Activated CD4-positive, alpha-beta T cell treated with anti-CD3 and anti-CD28 coated beads, Interleukin-2, amount 50 U/mL, for 1 hour (primary cell): ENCODE data around the gene EYS.
"Not testable (repeated sequence)": the region's sequence is repeated elsewhere in the genome, so short reads cannot be mapped to it uniquely, and the experiment has no call there.

Source experiments
- DNase-seq: peaks from one replicate; pipeline ENCODE4 v3.0.0-alpha.2; 2020

EYS gene

DNA sequence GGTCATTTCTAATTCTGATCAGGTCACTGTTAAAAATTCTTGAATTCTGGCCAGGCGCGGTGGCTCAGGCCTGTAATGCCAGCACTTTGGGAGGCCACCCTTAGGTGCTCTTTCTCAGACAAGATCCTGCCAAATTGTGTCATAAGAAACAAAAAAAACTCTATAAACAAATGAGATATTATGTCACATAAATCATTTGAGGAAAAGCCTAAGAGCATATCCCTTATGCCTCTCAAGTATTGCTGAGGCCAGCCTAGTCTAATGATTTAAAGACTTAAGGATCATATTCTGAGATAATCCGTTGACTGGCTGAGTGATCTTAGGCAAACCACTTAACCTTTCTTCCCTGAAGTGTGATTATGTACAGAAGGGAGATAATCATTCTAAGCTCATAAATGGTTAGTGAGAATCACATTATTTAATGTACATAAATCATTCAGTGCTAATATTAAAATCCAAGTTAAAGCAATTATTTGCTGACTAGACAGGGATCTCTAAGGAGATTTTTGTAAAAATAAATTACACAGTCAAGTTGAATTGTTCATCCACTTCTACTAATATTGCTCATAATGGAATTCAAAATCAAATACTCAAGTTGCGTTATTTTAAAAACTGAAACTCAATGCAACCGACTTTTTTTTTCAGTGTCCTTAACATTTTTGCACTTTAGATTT is 1706.1 kb downstream of the EYS start:
- DNase-seq, result no peak

DNA sequence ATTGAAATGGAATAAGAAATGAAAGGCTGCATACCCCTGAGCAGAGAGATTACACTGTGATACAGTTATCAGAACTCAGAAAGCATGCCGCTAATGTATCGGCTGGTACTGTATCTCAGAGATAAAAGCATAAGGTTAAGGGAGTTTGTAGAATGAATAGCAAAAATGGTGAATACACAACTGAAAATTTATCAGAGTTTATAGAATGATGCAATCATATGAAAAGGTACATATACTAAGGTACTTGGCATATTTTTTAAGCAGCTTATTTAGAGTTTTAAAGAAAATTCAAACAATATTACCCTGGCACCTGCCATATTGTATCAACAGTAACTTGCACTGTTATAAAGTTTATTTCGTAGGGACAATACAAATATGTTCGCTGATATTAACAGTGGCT is 1707.4 kb downstream of the EYS start:
- DNase-seq, result no peak

DNA sequence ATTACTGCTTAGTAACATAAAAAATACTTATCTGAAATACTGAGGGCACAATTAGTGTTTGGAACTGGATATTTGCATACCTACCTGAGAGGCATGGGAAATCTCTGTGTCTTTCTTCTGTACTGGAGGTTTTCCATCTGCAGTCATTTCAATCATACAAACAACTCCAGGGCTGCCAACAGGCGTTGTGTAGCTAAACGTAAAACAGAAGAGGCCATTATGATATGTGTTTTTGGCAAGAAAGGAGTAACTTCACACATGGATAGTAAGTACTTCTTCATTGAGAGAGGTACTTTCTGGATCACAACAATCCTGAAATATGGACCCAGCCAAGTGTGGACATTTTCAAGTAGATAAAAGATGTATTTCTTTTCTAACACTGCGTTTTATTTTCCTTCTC is 1708.0 kb downstream of the EYS start:
- no peak for DNase-seq

DNA sequence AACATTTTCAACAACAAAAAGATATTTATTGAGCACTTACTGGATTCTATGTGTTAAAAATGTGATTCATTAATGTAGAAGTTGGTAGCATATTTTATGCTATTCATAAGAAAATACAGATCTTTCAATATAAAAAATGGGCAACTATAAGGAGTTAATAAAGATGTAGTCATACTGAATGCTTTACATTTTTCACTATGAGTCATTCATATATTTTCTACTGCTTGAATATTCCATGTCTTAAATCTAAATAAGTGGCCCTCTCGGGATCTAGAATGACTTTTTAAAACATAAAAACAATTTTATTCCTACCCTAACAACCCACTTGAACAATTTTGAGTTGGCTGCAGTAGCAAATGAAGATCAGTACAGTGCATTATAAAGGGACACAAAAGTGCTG is 1709.3 kb downstream of the EYS start:
- DNase-seq, result no peak

DNA sequence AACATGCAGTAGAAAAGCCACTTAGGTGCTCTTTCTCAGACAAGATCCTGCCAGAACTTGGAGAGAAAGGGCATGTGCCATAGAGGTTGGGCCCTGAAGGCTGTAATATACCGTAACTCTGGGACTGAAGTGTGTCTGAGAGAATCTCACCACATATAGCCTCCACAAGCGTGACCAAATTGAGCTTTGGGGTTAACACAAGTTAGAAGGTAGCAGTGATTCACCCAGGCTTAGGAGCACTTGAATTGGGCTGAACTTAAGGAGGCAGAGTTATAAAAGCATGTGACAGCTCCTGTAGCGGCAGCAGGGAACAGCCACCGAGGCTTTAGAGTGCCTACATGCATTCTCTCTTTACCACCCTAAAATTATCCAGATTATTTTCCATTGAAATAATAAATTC is 1709.8 kb downstream of the EYS start:
- no peak for DNase-seq

DNA sequence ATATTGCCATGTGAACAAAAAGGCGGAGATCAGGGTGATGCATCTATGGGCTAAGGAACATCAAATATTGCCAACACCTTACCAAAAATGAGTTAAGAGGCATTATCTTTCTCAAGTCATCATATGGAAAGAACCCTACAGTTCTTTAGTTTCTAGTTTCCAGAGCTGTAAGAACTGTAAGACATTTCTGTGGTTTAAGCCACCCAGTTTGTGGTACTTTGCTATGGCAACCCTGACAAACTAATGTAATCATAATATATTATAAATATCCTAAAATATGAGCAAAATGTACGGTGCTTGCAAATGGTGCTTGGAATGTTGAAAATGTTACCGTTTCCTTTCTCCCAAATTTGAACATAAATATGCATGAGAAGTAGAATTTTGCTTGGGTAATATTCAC is 1721.8 kb downstream of the EYS start:
- DNase-seq, result no peak

DNA sequence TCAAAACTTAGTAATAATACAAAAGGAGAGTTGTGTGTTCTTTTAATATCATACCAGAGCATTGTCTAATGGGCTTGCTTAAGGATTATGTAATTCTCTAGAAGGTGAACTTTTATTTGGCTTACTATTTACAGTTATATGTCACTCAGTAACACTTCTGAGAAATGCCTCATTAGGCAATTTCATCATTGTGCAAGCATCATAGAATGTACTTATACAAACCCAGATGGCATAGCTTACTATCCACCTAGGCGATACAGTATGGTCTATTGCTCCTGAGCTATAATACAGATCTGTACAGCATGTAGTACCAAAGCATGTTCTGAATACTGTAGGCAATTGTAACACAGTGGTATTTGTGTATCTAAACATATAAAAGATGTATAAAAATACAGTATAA is 1731.3 kb downstream of the EYS start:
- DNase-seq, result no peak

DNA sequence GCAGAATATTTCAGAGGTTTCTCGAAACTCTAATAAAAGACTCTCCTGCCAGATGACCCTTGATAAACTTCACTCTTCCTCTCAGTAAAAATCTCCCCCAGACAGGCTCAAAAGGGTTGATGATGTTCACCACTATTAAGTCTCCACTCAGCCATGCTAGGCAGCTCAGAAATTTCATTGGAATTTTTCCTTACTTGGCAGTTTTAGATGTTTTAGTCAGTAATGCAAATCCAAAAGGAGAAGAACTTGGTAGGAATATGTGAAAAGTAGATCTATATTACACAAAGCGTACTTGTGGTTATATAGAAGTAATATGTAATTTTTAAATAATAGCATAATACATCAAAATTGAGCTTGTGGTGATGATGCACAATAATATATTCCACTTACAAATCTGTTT is 1738.4 kb downstream of the EYS start:
- no peak for DNase-seq

DNA sequence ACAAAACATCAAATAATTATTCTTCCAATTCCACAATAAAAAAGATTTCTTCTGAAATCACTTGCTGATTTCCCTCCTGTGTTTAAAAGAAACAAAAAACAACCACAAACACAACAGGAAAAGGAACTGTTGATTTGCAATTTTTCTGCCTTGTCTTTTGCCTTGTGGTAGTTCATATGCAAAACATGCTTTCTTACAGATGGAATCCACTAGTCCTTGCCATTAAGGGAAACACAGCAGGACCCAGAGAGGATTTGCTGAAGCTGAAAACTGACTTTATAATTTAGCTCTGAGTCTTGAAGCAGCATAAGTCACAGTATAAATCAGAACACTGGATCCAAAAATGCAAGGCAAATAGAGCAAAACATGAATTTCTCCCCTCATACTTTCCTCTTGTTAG is 1742.7 kb downstream of the EYS start:
- no peak for DNase-seq

DNA sequence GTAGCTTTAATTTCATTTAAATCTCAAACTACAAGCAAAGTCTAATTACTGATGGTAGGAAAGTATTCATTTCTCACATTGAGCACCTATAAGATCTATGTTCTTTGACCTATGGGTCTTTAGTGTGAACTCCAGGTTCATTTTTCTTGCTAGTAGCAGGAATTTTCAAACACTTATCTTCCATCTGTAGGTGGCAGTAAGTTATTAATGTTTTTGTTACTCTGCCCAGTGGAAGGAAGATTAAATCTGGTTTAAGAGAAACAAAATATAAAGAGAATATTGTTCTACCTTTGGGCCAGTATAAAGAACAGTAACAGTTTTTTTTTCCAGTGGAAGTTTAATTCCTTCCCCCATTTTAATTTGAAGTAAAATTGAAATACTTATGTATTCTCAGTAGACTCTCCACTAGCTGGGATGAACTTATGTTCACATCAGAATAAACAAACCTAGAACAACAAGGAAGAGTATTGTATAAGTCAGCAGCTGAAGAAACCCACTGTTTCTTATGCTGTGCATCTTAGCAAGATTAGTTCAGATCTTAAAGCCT is 1743.2 kb downstream of the EYS start:
- no peak for DNase-seq

DNA sequence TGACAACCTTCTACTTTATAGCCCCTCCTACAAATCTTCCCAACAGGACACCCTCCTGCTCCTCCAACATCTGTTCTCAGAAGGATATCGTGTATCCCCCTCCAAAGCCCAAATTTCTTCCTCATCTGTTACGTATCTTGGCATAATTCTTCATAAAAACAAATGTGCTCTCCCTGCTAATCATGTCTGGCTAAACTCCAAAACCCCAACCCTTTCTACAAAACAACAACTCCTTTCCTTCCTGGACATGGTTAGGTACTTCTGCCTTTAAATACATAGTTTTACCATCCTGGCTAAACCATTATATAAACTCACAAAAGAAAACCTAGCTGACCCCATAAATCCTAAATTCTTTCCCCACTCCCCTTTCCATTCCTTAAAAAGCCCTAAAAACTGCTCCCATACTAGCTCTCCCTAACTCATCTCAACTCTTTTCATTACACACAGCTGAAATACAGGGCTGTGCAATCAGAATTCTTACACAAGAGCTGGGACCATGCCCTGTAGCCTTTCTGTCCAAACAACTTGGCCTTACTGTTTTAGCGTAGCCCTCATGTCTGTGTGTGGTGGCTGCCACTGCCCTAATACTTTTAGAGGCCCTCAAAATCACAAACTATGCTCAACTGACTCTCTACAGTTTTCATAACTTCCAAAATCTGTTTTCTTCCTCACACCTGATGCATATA is 1753.5 kb downstream of the EYS start:
- not testable (repeated sequence) for DNase-seq

DNA sequence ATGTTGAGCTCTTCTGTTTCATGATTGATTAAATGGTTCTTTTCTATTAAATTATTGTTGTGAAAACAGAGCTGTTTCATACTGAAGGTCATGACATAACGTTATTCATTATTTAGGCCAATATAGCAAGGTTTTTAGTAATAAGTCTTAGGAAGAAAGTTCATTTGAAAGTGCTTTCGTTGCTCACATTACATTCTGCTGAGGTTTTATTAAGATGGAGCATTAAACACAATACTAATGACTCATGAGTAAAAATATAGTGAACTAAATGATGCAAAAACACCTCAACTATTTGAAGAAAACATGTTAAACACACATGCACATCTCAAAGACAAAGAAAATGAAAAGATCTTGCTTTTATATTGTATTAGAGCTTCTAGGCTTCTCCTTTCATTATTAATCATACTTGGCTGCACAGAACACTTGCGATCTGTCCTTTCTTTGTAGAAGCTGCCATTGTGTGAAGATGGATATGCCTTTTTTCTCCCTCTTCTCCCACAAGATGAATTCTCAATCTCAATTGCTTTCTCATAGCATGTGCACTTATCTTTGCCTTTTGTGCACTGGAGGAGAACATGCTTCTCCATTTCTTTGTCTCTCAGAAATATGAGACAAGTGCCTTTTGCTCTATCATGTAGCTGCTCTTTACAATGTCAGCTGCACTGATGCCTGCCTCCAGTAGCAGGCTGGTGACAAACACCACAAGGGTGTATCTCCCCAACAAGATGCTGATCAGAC is 1759.1 kb downstream of the EYS start:
- no peak for DNase-seq

DNA sequence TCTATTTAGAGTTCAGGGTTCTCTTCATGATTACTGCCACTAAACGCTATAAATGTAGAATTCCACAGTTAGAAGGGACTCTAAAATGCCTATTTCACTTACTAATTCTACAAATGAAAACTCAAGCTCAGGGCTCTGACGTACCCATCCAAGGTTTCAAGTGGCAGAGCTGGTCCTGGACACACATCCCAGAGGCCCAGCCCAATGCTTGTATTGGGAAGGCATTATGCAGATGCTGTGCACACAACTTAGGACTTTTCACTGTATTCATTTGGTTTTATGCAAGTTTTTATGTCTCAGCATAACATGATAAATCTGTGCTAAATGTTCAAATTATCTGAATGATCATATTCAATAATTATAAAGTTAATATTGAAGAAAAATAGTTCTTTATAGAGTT is 1761.0 kb downstream of the EYS start:
- no peak for DNase-seq

DNA sequence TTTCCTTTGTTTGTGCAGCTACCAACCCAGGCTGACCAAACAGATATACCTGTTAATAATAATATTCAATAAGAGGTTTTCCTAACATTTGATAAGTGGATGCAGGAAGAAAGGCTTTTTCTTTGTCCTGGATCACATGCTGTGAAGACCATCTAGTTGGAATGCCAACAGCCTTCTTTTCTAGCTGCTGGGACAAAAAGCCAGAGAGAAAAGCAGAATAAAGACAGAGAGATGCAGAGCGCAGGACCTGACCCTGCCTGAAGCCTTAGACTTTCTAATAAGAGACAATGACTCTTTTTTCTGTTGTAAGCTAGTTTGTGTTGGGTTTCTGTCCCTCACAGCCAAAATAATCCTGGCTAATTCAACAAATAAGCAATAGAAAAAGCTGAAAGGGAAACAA is 1763.2 kb downstream of the EYS start:
- DNase-seq, result no peak

DNA sequence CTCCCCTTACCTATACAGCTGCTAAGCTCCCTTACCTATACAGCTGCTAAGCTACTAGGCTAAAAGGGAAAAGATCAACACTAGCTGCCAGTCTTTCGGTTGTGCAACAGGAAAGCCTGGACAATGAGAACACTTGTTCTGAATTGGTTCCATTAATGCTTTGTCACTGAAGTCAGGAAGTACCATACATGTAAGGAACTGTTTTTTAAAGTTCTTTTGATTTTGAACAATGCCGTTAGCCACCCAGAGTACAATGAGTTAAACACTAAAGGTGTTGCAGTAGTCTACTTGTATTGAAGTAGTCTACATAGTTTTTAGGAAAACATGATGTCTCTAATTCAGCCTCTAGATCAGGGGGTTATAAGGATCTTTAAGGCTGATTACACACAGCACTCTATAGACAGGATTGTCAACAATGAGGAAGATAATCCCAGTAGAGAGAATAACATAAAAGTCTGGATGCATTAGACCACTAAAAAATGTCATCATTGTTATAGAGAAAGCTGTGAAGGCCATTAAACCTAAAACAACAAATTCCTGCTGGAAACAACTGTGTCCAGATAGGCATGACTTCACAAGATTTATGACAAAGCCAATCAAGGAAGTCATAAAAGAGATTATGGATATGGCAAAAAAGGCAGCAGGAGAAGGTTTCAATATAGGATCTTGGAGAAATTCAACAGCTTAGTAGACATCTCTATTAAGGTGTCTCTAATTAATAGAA is 1765.1 kb downstream of the EYS start:
- DNase-seq, result no peak

DNA sequence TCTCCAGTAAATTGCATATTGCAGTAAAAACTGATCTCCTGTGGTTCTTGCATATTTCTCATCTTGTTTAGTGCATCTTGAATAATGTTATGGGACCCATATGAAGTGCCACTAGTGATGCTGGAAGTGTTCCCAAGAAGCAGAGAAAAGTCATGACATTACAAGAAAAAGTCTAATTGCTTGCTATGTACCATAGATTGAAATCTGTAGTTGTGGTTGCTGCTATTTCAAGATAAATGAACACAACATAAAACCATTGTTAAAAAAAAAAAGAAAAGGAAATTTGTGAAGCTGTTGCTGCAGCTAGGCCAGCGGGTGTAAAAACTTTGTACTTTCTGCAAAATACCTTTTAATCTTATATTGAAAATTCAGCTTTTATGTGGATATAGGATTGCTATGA is 1767.0 kb downstream of the EYS start:
- DNase-seq, result no peak

DNA sequence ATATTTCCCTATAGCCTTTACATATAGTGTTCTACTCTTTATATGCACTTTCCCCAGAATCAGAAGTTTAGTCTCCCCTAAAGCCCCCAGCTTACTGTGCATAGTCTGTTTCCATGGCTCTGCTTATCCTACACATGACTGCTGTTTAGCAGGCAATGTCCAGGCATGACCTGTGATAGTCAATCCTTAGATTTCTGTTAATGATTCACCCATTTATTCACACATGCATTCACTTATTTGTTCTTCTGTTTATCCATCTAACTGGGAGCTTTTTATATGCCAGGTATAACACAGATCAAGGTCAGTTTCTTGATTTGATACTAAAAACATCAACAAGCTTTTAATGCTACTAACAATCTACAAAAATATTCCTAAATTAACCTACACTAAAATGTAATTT is 1770.6 kb downstream of the EYS start:
- DNase-seq, result no peak

DNA sequence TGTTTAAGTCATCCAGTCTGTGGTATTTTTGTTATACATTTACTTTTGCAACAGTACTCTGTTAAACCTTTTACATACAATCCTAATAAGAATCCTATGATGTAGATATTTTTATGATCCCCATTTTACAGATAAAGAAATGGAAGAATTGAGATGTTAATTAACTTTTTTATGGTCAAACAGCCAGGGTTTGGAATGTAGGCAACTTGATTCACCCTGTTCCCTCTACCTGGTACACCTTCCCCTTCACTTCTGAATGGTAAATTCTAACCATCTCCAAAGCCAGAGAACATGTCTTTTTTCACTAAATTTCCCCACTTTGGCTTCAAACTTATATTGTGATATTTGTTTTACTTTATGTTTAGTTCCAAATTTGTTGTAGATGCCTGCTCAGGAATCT is 1771.3 kb downstream of the EYS start:
- DNase-seq, result no peak

DNA sequence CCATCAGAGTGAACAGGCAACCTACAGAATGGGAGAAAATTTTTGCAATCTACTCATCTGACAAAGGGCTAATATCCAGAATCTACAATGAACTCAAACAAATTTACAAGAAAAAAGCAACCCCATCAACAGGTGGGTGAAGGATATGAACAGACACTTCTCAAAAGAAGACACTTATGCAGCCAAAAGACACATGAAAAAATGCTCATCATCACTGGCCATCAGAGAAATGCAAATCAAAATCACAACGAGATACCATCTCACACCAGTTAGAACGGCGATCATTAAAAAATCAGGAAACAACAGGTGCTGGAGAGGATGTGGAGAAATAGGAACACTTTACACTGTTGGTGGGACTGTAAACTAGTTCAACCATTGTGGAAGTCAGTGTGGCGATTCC is 1773.1 kb downstream of the EYS start:
- DNase-seq, result not testable (repeated sequence)

DNA sequence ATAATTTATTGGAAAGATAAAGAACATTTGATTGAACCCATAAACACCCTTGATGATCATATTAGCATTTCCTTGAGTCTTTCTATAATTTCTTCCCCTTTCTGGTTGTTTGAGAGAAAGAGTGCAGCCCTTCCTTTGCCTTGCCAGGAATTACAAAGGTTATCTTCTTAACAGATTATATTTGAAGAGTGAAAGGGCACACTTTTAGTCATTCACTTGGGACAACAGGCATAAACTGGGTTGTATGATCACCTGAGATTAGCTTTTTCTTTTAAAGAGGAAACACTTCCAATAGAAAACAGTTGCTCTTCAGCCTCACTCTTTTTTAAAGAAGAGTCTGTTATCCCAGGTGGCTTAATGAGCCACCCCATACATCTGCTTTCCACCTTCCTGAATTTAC is 1776.2 kb downstream of the EYS start:
- DNase-seq, result no peak

DNA sequence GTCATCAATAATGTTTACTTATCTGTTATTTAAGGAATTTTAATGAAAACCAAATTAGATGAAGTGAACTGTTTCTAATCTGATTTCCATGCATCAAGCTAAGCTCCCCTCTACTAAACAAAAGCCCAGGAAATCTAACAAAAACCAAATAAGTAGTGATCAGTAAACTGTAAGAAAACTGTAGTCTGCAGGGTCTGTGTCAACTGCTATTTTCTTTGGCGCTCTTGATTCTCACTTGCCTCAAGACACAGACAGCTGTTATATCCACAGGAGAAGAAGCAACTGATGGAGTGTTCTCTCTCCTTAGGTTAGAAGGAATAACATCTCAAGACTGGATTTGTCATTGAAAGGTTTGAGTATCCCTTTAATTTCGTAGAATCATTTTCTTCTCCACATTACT is 1777.9 kb downstream of the EYS start:
- no peak for DNase-seq

DNA sequence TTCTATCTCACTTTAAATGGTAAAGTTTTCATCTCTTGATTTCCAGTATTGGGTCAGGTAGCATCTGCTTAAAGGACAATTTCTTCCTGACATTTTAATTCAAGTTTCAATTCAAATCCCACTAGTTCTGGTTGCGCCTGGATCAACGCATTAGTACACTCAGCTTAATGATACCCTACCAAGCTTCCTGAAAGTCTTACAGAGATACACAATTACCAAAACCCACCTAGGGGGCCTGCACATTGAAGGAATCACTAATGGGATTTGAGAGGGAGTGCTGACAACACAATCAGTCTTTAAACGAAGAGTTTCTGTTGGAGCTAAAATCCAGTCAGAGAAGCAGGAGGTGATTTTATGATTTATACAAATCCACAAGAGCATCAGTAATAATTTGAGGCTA is 1778.4 kb downstream of the EYS start:
- DNase-seq, result no peak
